ENCODE data around the gene GDPD2.

The GDPD2 gene

DNA sequence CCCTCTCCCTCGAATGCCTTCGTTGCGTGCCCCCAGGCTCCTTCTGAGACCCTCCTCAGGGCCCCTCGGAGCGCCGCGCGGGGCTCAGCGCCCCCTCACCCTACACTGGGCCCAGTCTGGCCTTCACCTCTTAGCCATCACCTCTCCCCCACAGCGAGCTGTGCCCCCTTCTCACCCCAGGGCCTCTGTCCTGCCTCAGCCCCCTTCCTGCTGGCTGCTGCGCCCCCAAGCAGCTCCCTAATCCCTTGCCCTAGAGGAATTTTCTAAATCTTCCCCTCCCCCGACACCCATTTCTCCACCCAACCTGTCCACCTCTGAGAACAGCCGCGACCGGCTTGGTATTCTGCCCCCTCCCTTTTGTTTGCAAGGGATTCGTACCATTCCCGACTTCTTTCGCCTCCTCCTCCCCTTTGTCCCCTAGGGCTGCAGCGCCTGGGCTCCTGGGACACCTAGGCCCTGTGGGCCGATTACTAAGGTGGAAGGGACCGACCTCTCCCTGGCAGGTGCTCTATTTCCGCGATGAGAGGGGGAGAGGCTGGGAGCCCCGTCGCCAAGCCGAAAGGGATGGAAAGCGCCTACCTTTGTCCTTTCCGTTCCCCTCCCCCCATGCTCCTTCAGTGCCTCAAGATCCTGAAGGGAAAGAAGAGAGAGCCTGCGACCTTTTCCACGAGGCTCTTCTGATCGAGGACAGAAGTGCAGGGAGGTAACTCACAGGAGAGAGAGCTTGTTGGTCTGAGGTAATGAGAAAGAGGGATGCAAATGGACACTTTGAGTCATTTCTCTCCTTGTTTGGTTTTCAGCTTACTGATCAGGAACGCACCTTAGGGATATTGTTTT is 32.5 kb downstream of the GDPD2 start (continued):
- TF ChIP-seq, protein P1, sequence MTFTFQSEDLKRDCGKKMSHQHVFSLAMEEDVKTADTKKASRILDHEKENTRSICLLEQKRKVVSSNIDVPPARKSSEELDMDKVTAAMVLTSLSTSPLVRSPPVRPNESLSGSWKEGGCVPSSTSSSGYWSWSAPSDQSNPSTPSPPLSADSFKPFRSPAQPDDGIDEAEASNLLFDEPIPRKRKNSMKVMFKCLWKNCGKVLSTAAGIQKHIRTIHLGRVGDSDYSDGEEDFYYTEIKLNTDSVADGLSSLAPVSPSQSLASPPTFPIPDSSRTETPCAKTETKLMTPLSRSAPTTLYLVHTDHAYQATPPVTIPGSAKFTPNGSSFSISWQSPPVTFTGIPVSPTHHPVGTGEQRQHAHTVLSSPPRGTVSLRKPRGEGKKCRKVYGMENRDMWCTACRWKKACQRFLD (tag by site-specific recombination; IDR thresholded peaks at IDR 0.05) = no peak
- TF ChIP-seq ZNF175 (tag by site-specific recombination; IDR thresholded peaks at IDR 0.05) (no peak), KLF9 (tag by site-specific recombination; IDR thresholded peaks at IDR 0.05; ENCODE audit: low read depth) (no peak), ZNF274 (IDR thresholded peaks at IDR 0.05; ENCODE audit: low read length) (no peak), ZNF274 (tag by site-specific recombination; IDR thresholded peaks at IDR 0.05; ENCODE audit: borderline replicate concordance) (no peak), ZNF571 (tag by site-specific recombination; IDR thresholded peaks at IDR 0.05) (no peak), ZNF341 (tag by site-specific recombination; IDR thresholded peaks at IDR 0.05; ENCODE audit: low read depth) (peak; percentile 98), ZNF350 (tag by site-specific recombination; IDR thresholded peaks at IDR 0.05) (no peak), SP7 (tag by site-specific recombination; IDR thresholded peaks at IDR 0.05) (no peak), OVOL3 (tag by site-specific recombination; IDR thresholded peaks at IDR 0.05) (no peak), YY2 (tag by site-specific recombination; IDR thresholded peaks at IDR 0.05) (no peak), ZNF654 (tag by site-specific recombination; IDR thresholded peaks at IDR 0.05; ENCODE audit: low read depth) (no peak), ZNF596 (tag by site-specific recombination; IDR thresholded peaks at IDR 0.05) (0 out of 2 replicates have a peak, but pooled peaks have one; percentile 55), ZNF19 (tag by site-specific recombination; IDR thresholded peaks at IDR 0.05; ENCODE audit: low read depth) (no peak), ZNF521 (tag by site-specific recombination; IDR thresholded peaks at IDR 0.05) (no peak), GLIS2 (tag by site-specific recombination; IDR thresholded peaks at IDR 0.05) (peak; percentile 68), ZNF623 (tag by site-specific recombination; IDR thresholded peaks at IDR 0.05) (no peak), ZBTB17 (tag by site-specific recombination; IDR thresholded peaks at IDR 0.05) (peak; percentile 44), ZXDB (tag by site-specific recombination; IDR thresholded peaks at IDR 0.05) (0 out of 2 replicates have a peak, but pooled peaks have one; percentile 8), ZNF138 (tag by site-specific recombination; IDR thresholded peaks at IDR 0.05; ENCODE audit: borderline replicate concordance) (no peak), ZNF132 (tag by site-specific recombination; IDR thresholded peaks at IDR 0.05; ENCODE audit: borderline replicate concordance) (no peak), KLF1 (tag by site-specific recombination; IDR thresholded peaks at IDR 0.05) (no peak), ZBTB48 (tag by site-specific recombination; IDR thresholded peaks at IDR 0.05) (peak; percentile 79), HOXA7 (CRISPR knock-in tag; IDR thresholded peaks at IDR 0.05; ENCODE audit: borderline replicate concordance) (no peak), TRIM28 (IDR thresholded peaks at IDR 0.05; ENCODE audit: borderline replicate concordance, low read length) (peak; percentile 48; the same call in 1 of the 2 replicates), ZNF121 (tag by site-specific recombination; IDR thresholded peaks at IDR 0.05) (no peak)
- TF ChIP-seq, protein P2, sequence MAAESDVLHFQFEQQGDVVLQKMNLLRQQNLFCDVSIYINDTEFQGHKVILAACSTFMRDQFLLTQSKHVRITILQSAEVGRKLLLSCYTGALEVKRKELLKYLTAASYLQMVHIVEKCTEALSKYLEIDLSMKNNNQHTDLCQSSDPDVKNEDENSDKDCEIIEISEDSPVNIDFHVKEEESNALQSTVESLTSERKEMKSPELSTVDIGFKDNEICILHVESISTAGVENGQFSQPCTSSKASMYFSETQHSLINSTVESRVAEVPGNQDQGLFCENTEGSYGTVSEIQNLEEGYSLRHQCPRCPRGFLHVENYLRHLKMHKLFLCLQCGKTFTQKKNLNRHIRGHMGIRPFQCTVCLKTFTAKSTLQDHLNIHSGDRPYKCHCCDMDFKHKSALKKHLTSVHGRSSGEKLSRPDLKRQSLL (tag by site-specific recombination; IDR thresholded peaks at IDR 0.05) = no peak
- TF ChIP-seq, protein P3, sequence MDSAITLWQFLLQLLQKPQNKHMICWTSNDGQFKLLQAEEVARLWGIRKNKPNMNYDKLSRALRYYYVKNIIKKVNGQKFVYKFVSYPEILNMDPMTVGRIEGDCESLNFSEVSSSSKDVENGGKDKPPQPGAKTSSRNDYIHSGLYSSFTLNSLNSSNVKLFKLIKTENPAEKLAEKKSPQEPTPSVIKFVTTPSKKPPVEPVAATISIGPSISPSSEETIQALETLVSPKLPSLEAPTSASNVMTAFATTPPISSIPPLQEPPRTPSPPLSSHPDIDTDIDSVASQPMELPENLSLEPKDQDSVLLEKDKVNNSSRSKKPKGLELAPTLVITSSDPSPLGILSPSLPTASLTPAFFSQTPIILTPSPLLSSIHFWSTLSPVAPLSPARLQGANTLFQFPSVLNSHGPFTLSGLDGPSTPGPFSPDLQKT (IDR thresholded peaks at IDR 0.05; ENCODE audit: borderline replicate concordance, low read depth, low read length) = no peak
- TF ChIP-seq, protein P4, sequence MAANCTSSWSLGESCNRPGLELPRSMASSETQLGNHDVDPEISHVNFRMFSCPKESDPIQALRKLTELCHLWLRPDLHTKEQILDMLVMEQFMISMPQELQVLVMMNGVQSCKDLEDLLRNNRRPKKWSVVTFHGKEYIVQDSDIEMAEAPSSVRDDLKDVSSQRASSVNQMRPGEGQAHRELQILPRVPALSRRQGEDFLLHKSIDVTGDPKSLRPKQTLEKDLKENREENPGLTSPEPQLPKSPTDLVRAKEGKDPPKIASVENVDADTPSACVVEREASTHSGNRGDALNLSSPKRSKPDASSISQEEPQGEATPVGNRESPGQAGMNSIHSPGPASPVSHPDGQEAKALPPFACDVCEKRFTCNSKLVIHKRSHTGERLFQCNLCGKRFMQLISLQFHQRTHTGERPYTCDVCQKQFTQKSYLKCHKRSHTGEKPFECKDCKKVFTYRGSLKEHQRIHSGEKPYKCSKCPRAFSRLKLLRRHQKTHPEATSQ (tag by site-specific recombination; IDR thresholded peaks at IDR 0.05) = 0 out of 2 replicates have a peak, but pooled peaks have one; percentile 75
- TF ChIP-seq, protein P5, sequence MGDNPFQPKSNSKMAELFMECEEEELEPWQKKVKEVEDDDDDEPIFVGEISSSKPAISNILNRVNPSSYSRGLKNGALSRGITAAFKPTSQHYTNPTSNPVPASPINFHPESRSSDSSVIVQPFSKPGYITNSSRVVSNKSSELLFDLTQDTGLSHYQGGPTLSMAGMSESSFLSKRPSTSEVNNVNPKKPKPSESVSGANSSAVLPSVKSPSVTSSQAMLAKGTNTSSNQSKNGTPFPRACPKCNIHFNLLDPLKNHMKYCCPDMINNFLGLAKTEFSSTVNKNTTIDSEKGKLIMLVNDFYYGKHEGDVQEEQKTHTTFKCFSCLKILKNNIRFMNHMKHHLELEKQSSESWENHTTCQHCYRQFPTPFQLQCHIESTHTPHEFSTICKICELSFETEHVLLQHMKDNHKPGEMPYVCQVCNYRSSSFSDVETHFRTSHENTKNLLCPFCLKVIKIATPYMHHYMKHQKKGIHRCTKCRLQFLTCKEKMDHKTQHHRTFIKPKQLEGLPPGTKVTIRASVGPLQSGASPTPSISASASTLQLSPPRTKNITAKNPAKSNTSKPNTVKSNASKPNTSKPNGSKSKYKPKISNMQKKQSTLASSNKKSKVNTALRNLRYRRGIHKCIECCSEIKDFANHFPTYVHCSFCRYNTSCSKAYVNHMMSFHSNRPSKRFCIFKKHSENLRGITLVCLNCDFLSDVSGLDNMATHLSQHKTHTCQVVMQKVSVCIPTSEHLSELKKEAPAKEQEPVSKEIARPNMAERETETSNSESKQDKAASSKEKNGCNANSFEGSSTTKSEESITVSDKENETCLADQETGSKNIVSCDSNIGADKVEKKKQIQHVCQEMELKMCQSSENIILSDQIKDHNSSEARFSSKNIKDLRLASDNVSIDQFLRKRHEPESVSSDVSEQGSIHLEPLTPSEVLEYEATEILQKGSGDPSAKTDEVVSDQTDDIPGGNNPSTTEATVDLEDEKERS (tag by site-specific recombination; IDR thresholded peaks at IDR 0.05) = no peak
- TF ChIP-seq, protein P6, sequence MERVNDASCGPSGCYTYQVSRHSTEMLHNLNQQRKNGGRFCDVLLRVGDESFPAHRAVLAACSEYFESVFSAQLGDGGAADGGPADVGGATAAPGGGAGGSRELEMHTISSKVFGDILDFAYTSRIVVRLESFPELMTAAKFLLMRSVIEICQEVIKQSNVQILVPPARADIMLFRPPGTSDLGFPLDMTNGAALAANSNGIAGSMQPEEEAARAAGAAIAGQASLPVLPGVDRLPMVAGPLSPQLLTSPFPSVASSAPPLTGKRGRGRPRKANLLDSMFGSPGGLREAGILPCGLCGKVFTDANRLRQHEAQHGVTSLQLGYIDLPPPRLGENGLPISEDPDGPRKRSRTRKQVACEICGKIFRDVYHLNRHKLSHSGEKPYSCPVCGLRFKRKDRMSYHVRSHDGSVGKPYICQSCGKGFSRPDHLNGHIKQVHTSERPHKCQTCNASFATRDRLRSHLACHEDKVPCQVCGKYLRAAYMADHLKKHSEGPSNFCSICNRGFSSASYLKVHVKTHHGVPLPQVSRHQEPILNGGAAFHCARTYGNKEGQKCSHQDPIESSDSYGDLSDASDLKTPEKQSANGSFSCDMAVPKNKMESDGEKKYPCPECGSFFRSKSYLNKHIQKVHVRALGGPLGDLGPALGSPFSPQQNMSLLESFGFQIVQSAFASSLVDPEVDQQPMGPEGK (tag by site-specific recombination; IDR thresholded peaks at IDR 0.05) = 0 out of 2 replicates have a peak, but pooled peaks have one; percentile 2
